HL-60 (cell line): ENCODE data around the gene REP15.

Experiments
- DNase-seq, 2 experiments: peaks; one replicate each; pipeline ENCODE4 v3.0.0-alpha.2; 2010 to 2020; ENCODE audit warnings: low read depth in 1 of 2, low spot score in 1 of 2
- H3K27ac ChIP-seq: fragments of 250-450 bp; sonication (Bioruptor Pico); replicated peaks from 2 replicates; pipeline ENCODE4 v1.5.1; 2020; ENCODE audit warnings: mild to moderate bottlenecking, moderate library complexity
- H3K27me3 ChIP-seq: fragments of 250-450 bp; sonication (Bioruptor Pico); 2 replicates; pipeline ENCODE4 v1.5.1; 2021; ENCODE audit warnings: mild to moderate bottlenecking, moderate library complexity; ENCODE audit not compliant: insufficient read depth, poor library complexity, severe bottlenecking
- H3K4me3 ChIP-seq: replicated peaks from 2 replicates; pipeline ENCODE4 v1.5.1; 2011; ENCODE audit warnings: mild to moderate bottlenecking, control low read depth, low read length; ENCODE audit not compliant: insufficient read depth
- GABPA ChIP-seq: IDR thresholded peaks from 2 replicates; pipeline ENCODE4 v1.6.1; 2012; ENCODE audit warnings: low read depth
- POLR2AphosphoS5 ChIP-seq: IDR thresholded peaks from 2 replicates; pipeline ENCODE4 v1.6.1; 2012; ENCODE audit warnings: low read depth
- SPI1 ChIP-seq: IDR thresholded peaks from 2 replicates; pipeline ENCODE4 v1.6.1; 2012; ENCODE audit warnings: low read depth, mild to moderate bottlenecking, borderline replicate concordance
- long read RNA-seq: library from polyadenylated mRNA; unstranded; transcript quantifications from one replicate; pipeline ENCODE4 v2.0.0, GENCODE V29; 2020
- TF ChIP-seq, protein P1 (sequence below): IDR thresholded peaks from one replicate; pipeline ENCODE4 v1.5.1; 2011; ENCODE audit warnings: low read length, control low read depth, inconsistent platforms; ENCODE audit not compliant: insufficient read depth
- TF ChIP-seq, protein P2 (sequence below): IDR thresholded peaks from 2 replicates; pipeline ENCODE4 v1.6.1; 2012; ENCODE audit warnings: low read depth; ENCODE audit not compliant: insufficient replicate concordance

The REP15 gene, protein sequence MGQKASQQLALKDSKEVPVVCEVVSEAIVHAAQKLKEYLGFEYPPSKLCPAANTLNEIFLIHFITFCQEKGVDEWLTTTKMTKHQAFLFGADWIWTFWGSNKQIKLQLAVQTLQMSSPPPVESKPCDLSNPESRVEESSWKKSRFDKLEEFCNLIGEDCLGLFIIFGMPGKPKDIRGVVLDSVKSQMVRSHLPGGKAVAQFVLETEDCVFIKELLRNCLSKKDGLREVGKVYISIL
- long read RNA-seq: 0 reads

DNA sequence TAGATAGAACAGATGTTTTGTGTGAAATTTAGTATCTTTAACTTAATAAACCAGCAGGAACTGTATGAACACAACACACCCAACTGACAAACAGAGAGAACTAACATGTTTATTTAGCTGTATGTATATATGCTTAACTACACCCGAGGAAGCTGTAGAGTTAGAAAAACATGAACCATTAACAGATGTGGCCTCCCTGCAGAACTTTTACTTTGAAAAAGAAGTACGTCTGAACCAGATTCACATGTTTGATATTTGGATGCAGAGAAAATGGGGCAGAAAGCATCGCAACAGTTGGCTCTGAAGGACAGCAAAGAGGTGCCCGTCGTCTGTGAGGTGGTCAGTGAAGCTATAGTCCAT, at the start of gene REP15:
REP15 (plus strand) TSS at position 155 of the 360 bp plus-strand sequence; CDS start at position 271, 116 bp downstream.
- H3K4me3 ChIP-seq: no peak within 1 kb of the TSS
- DNase-seq: no peak

DNA sequence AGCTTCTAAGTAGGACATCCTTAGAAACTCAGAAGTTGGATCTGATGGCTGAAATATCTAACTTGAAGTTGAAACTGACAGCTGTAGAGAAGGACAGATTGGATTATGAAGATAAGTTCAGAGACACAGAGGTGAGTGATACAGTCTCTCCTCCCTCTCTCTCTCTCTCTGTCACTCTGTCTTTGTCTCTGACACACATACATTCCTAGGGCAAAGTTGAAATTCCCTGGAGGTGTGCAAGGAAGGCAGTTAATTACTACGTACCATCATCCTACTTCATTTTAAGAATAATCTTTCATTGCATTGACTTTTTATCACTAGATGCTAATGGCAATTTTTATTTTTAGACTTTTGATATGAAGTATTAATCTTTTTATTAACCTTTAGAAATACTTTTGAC, 46.2 kb upstream of the REP15 start:
- DNase-seq: no peak
- TF ChIP-seq GABPA (no peak), POLR2AphosphoS5 (no peak), SPI1 (no peak)
- TF ChIP-seq, protein P1, sequence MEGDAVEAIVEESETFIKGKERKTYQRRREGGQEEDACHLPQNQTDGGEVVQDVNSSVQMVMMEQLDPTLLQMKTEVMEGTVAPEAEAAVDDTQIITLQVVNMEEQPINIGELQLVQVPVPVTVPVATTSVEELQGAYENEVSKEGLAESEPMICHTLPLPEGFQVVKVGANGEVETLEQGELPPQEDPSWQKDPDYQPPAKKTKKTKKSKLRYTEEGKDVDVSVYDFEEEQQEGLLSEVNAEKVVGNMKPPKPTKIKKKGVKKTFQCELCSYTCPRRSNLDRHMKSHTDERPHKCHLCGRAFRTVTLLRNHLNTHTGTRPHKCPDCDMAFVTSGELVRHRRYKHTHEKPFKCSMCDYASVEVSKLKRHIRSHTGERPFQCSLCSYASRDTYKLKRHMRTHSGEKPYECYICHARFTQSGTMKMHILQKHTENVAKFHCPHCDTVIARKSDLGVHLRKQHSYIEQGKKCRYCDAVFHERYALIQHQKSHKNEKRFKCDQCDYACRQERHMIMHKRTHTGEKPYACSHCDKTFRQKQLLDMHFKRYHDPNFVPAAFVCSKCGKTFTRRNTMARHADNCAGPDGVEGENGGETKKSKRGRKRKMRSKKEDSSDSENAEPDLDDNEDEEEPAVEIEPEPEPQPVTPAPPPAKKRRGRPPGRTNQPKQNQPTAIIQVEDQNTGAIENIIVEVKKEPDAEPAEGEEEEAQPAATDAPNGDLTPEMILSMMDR: no peak
- TF ChIP-seq, protein P2, sequence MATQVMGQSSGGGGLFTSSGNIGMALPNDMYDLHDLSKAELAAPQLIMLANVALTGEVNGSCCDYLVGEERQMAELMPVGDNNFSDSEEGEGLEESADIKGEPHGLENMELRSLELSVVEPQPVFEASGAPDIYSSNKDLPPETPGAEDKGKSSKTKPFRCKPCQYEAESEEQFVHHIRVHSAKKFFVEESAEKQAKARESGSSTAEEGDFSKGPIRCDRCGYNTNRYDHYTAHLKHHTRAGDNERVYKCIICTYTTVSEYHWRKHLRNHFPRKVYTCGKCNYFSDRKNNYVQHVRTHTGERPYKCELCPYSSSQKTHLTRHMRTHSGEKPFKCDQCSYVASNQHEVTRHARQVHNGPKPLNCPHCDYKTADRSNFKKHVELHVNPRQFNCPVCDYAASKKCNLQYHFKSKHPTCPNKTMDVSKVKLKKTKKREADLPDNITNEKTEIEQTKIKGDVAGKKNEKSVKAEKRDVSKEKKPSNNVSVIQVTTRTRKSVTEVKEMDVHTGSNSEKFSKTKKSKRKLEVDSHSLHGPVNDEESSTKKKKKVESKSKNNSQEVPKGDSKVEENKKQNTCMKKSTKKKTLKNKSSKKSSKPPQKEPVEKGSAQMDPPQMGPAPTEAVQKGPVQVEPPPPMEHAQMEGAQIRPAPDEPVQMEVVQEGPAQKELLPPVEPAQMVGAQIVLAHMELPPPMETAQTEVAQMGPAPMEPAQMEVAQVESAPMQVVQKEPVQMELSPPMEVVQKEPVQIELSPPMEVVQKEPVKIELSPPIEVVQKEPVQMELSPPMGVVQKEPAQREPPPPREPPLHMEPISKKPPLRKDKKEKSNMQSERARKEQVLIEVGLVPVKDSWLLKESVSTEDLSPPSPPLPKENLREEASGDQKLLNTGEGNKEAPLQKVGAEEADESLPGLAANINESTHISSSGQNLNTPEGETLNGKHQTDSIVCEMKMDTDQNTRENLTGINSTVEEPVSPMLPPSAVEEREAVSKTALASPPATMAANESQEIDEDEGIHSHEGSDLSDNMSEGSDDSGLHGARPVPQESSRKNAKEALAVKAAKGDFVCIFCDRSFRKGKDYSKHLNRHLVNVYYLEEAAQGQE: no peak
- H3K4me3 ChIP-seq: no peak overlapping the region
- H3K27me3 ChIP-seq: no peaks in the 10 kb centered on the region
- no peak overlapping the region for H3K27ac ChIP-seq

More for the DNA sequence above, at the start of gene REP15:
- TF ChIP-seq POLR2AphosphoS5: no peak
- TF ChIP-seq, protein P1: no peak
- TF ChIP-seq, protein P2: no peak
- Histone ChIP-seq H3K27ac (no peak within 1 kb of the TSS), H3K27me3 (no peaks in the 10 kb centered on the region)

DNA sequence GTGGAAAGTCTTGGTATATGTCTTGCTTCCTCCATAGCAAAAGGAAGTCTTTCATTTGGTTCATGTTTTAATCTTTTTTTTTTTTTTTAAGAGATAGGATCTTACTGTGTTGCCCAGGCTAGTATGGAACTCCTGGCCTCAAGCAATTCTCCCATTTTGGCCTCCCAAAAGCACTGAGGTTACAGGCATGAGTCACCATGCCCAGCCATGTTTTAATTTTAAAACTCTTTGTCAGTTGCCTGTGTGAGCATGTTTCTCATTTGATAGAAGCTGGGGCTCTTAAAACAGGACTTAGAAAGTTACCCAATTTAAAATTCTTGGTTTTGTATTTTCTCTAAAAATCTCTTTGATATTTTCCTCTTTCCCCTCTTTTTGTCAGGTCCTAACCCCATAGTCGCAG, 45.0 kb upstream of the REP15 start:
- TF ChIP-seq POLR2AphosphoS5 (no peak), SPI1 (no peak), GABPA (no peak)
- TF ChIP-seq, protein P2: no peak
- TF ChIP-seq, protein P1: no peak
- Histone ChIP-seq H3K4me3 (no peak overlapping the region), H3K27ac (no peak overlapping the region), H3K27me3 (no peaks in the 10 kb centered on the region)
- peak in 1 of 2 experiments; percentile 5 for DNase-seq
